ENCODE data around the gene TMEM161A. TPM values are rescaled to one million over a fixed set of nuclear protein-coding genes. Genes with fewer than 3 reads are reported as not detected.
A peak's percentile ranks its signal among the peaks of the same experiment; 100 is the strongest.

The TMEM161A gene
- total and polyA plus RNA-seq, 9 of the 15 experiments (the other 6 are each of a cell fraction or from before 2014, with no cell fraction given), result 0.63 to 92.3 (median 38.9) TPM

GRCh38 chr19:19169236-19170052 is 31.2 kb upstream of the TMEM161A start (continued):
- no peak for TF ChIP-seq RCOR1 (IDR thresholded peaks at IDR 0.05; ENCODE audit: borderline replicate concordance in 1 of 2, low read depth in 2 of 2, low read length in 2 of 2)
- TF ChIP-seq ZNF121 (CRISPR knock-in tag; conservative IDR thresholded peaks at IDR 0.05), result peak; percentile 53; the same call in 1 of the 2 replicates
- TF ChIP-seq PHF8 (IDR thresholded peaks at IDR 0.05; ENCODE audit: borderline replicate concordance, low read length), result no peak
- peak; percentile 40 for TF ChIP-seq ARHGAP35 (IDR thresholded peaks at IDR 0.05; ENCODE audit: partially characterized antibody)
- TF ChIP-seq ADNP (tag; IDR thresholded peaks at IDR 0.05), result no peak
- no peak for TF ChIP-seq CHD7 (IDR thresholded peaks at IDR 0.05; ENCODE audit: low read depth, low read length)
- no peak for TF ChIP-seq HNRNPUL1 (IDR thresholded peaks at IDR 0.05; ENCODE audit: low read length)
- TF ChIP-seq JUN (IDR thresholded peaks at IDR 0.05; ENCODE audit: borderline replicate concordance, low read depth, low read length), result no peak
- no peak for TF ChIP-seq JUN (CRISPR knock-in tag; IDR thresholded peaks at IDR 0.05; ENCODE audit: borderline replicate concordance)
